ENCODE data around the gene PCDHAC1.

The PCDHAC1 gene

GRCh38 chr5:140973550-140973949, 47.5 kb downstream of the PCDHAC1 start:
- H3K4me3 ChIP-seq: no peak overlapping the region
- DNase-seq: no peak
- no peaks in the 10 kb centered on the region for H3K9me3 ChIP-seq
- H3K27me3 ChIP-seq: peaks cover 0 to 1% of the 10 kb centered on the region in 2 donors
- no peak overlapping the region for H3K27ac ChIP-seq
- no peaks in the 10 kb centered on the region for H3K36me3 ChIP-seq
- intact Hi-C loops (cut with DNase I; ENCODE audit: low total_unique reads): no loop called here
- no peak for TF ChIP-seq CTCF (IDR thresholded peaks at IDR 0.05)
- H3K4me1 ChIP-seq: no peaks in the 10 kb centered on the region

- DNase-seq: no peak
- TF ChIP-seq CTCF (IDR thresholded peaks at IDR 0.05): no peak
- intact Hi-C loops (cut with DNase I; ENCODE audit: low total_unique reads): no loop called here
- Histone ChIP-seq H3K27ac (no peak overlapping the region), H3K4me1 (no peaks in the 10 kb centered on the region), H3K4me3 (no peak overlapping the region), H3K36me3 (no peaks in the 10 kb centered on the region), H3K9me3 (no peaks in the 10 kb centered on the region), H3K27me3 (no peaks in the 10 kb centered on the region)
Measured at GRCh38 chr5:140977003-140977402, 50.9 kb downstream of the PCDHAC1 start.

GRCh38 chr5:140978260-140978659, 52.2 kb downstream of the PCDHAC1 start:
- Histone ChIP-seq H3K27ac (no peak overlapping the region), H3K9me3 (no peaks in the 10 kb centered on the region), H3K36me3 (no peaks in the 10 kb centered on the region), H3K27me3 (no peaks in the 10 kb centered on the region), H3K4me1 (no peaks in the 10 kb centered on the region), H3K4me3 (no peak overlapping the region)
- intact Hi-C loops (cut with DNase I; ENCODE audit: low total_unique reads): no loop called here
- no peak for TF ChIP-seq CTCF (IDR thresholded peaks at IDR 0.05)
- DNase-seq: no peak

DNA sequence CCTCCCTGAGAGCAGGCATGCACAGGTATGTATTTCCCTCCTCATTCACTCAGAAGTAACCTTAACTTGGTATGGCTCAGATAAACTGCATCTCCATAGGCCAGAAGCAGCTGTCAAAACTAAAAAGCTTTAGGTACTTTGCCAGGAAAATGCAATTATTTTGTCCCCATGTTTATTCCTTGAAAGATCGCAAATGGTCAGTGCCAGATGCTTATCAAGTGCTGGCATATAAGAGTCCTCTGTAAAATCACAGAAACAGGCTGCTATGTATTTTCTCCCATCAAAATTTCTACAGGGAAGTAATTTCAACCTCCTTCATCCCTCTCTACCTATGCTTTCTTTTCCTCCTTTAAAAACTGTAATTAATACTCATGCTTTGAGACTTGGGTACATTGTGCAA, 52.9 kb downstream of the PCDHAC1 start:
- H3K27ac ChIP-seq: no peak overlapping the region
- H3K4me1 ChIP-seq: no peaks in the 10 kb centered on the region
- no peak overlapping the region for H3K4me3 ChIP-seq
- no peak for TF ChIP-seq CTCF (IDR thresholded peaks at IDR 0.05)
- no peaks in the 10 kb centered on the region for H3K36me3 ChIP-seq
- intact Hi-C loops (cut with DNase I; ENCODE audit: low total_unique reads): no loop called here
- no peaks in the 10 kb centered on the region for H3K9me3 ChIP-seq
- H3K27me3 ChIP-seq: no peaks in the 10 kb centered on the region
- no peak for DNase-seq

Data from tibial artery (tissue), 4 donors.